GM19328 (cell line): Measurements from ENCODE around the gene GAS5.
A peak's percentile ranks its signal among the peaks of the same experiment; 100 is the strongest.
"Not testable (repeated sequence)": the region's sequence is repeated elsewhere in the genome, so short reads cannot be mapped to it uniquely, and the experiment has no call there.

Source experiments
- ATAC-seq: cut with Tn5 transposase; IDR thresholded peaks from one replicate; pipeline ENCODE4 v1.9.1; 2021; ENCODE audit warnings: mild to moderate bottlenecking, moderate library complexity; ENCODE audit not compliant: unreplicated experiment

The GAS5 gene

GRCh38 chr1:173870252-173871075 lies 2.7 kb upstream of the GAS5 start:
- no peak for ATAC-seq

- ATAC-seq, result no peak
These were observed 1.2 kb upstream of the GAS5 start for GRCh38 chr1:173869021-173869359.

- peak; percentile 53 for ATAC-seq
These were observed 654 bp upstream of the GAS5 start, which contains the start of gene ZBTB37 for GRCh38 chr1:173868266-173869020. TSS of gene ZBTB37 (plus strand) at chr1:173868380. CDS start at chr1:173870226, 1,846 bp downstream.

GRCh38 chr1:173867141-173867752 lies 542 bp downstream of the GAS5 start:
- no peak for ATAC-seq

GRCh38 chr1:173866413-173867115 lies 1.2 kb downstream of the GAS5 start:
- no peak for ATAC-seq

GRCh38 chr1:173865468-173866164 lies 2.2 kb downstream of the GAS5 start:
- no peak for ATAC-seq

GRCh38 chr1:173864179-173864867 lies 3.5 kb downstream of the GAS5 start:
- ATAC-seq, result no peak

- ATAC-seq, result no peak
These were observed 4.3 kb downstream of the GAS5 start for GRCh38 chr1:173863224-173864161.

- ATAC-seq, result no peak
These were observed 5.0 kb downstream of the GAS5 start for GRCh38 chr1:173862769-173863223.

GRCh38 chr1:173862146-173862768 lies 5.5 kb downstream of the GAS5 start:
- not testable (repeated sequence) for ATAC-seq

GRCh38 chr1:173861731-173862145 lies 6.1 kb downstream of the GAS5 start:
- no peak for ATAC-seq

- no peak for ATAC-seq
These were observed 7.7 kb downstream of the GAS5 start for GRCh38 chr1:173860065-173860464.

- ATAC-seq, result not testable (repeated sequence)
These were observed 8.2 kb downstream of the GAS5 start for GRCh38 chr1:173859547-173859946.

GRCh38 chr1:173857363-173857917 lies 10.3 kb downstream of the GAS5 start:
- no peak for ATAC-seq

- no peak for ATAC-seq
These were observed 10.9 kb downstream of the GAS5 start for GRCh38 chr1:173856903-173857302.

GRCh38 chr1:173856014-173856413 lies 11.8 kb downstream of the GAS5 start:
- no peak for ATAC-seq

GRCh38 chr1:173853074-173853473 lies 14.7 kb downstream of the GAS5 start:
- no peak for ATAC-seq

- no peak for ATAC-seq
These were observed 15.7 kb downstream of the GAS5 start for GRCh38 chr1:173852105-173852504.
